ENCODE data around the gene MRTFA.
"Not testable (repeated sequence)": the region's sequence is repeated elsewhere in the genome, so short reads cannot be mapped to it uniquely, and the experiment has no call there.

MRTFA gene

GRCh38 chr22:40521046-40521445 lies 115.5 kb downstream of the MRTFA start:
- no peak for DNase-seq (ENCODE audit: low spot score)

GRCh38 chr22:40520562-40520961 lies 116.0 kb downstream of the MRTFA start:
- no peak for DNase-seq (ENCODE audit: low spot score)

- no peak for DNase-seq (ENCODE audit: low spot score)
Observed at GRCh38 chr22:40519948-40520331, 116.6 kb downstream of the MRTFA start.

GRCh38 chr22:40519284-40519947 lies 117.1 kb downstream of the MRTFA start:
- DNase-seq (ENCODE audit: low spot score): no peak

GRCh38 chr22:40518840-40519239 lies 117.7 kb downstream of the MRTFA start:
- no peak for DNase-seq (ENCODE audit: low spot score)

GRCh38 chr22:40517631-40518030 lies 118.9 kb downstream of the MRTFA start:
- DNase-seq (ENCODE audit: low spot score): no peak

- DNase-seq (ENCODE audit: low spot score): no peak
Observed at GRCh38 chr22:40516416-40516815, 120.1 kb downstream of the MRTFA start.

- DNase-seq (ENCODE audit: low spot score): no peak
Observed at GRCh38 chr22:40512426-40513136, 123.9 kb downstream of the MRTFA start.

GRCh38 chr22:40511604-40512003 lies 124.9 kb downstream of the MRTFA start:
- no peak for DNase-seq (ENCODE audit: low spot score)

GRCh38 chr22:40510631-40511364 lies 125.7 kb downstream of the MRTFA start:
- no peak for DNase-seq (ENCODE audit: low spot score)

- DNase-seq (ENCODE audit: low spot score): peak; percentile 82
Observed at GRCh38 chr22:40509401-40510134, 127.0 kb downstream of the MRTFA start.

- not testable (repeated sequence) for DNase-seq (ENCODE audit: low spot score)
Observed at GRCh38 chr22:40508046-40508445, 128.5 kb downstream of the MRTFA start.

- no peak for DNase-seq (ENCODE audit: low spot score)
Observed at GRCh38 chr22:40507491-40507890, 129.0 kb downstream of the MRTFA start.

GRCh38 chr22:40506762-40507161 lies 129.8 kb downstream of the MRTFA start:
- no peak for DNase-seq (ENCODE audit: low spot score)

GRCh38 chr22:40504285-40505249 lies 132.0 kb downstream of the MRTFA start:
- no peak for DNase-seq (ENCODE audit: low spot score)

- DNase-seq (ENCODE audit: low spot score): no peak
Observed at GRCh38 chr22:40502919-40503318, 133.6 kb downstream of the MRTFA start.

GRCh38 chr22:40500465-40500786 lies 136.1 kb downstream of the MRTFA start:
- DNase-seq (ENCODE audit: low spot score): not testable (repeated sequence)

- no peak for DNase-seq (ENCODE audit: low spot score)
Observed at GRCh38 chr22:40499209-40499623, 137.3 kb downstream of the MRTFA start.

GRCh38 chr22:40498420-40499208 lies 137.9 kb downstream of the MRTFA start:
- DNase-seq (ENCODE audit: low spot score): no peak

- DNase-seq (ENCODE audit: low spot score): no peak
Observed at GRCh38 chr22:40493441-40493840, 143.1 kb downstream of the MRTFA start.

All from pons (tissue), 1 donor.